ENCODE measurements around the gene ADISSP. TPM values are rescaled to one million over a fixed set of nuclear protein-coding genes. Genes with fewer than 3 reads are reported as not detected.
A peak's percentile ranks its signal among the peaks of the same experiment; 100 is the strongest.

Gene ADISSP
- total and polyA plus RNA-seq, 2 donors (not counting 1 experiment from before 2014, with no cell fraction given) = 18.4 to 28.8 TPM

GRCh38 chr20:3786665-3787323, 19.2 kb upstream of the ADISSP start, which contains the start of gene CENPB:
Gene CENPB, minus strand, starts transcription at chr20:3786740. Its CDS starts 257 bp downstream, at chr20:3786483.
- TF ChIP-seq CTCF (IDR thresholded peaks at IDR 0.05) (peak; percentile 88), EZH2 (IDR thresholded peaks at IDR 0.05; ENCODE audit: borderline replicate concordance, insufficient read depth, low read depth, low read length, poor library complexity, severe bottlenecking) (no peak)
- H3K4me1 Mint-ChIP-seq = peaks cover 30% of the 10 kb centered on the region
- ChIA-PET POLR2A (interaction anchor here (0.6 to 3.2 kb wide), 6 partner anchors 9 to 658 kb away, joined by 3 to 17 read pairs (median 7); partner anchors contain the start of genes ADISSP, AP5S1 and CDC25B), CTCF (interaction anchor here (0.5 to 6.4 kb wide), 20 partner anchors 8 to 300 kb away, joined by 3 to 84 read pairs (median 4); partner anchors contain the start of genes ADISSP, AP5S1, CDC25B and MAVS)
- H3K4me3 Mint-ChIP-seq = peak within 1 kb of the TSS; percentile 89
- peak within 1 kb of the TSS; percentile 88 for H3K27ac Mint-ChIP-seq
- intact Hi-C loops (cut with micrococcal nuclease) = loop anchor here (1.0 to 2.0 kb wide), 7 partner anchors 9 to 298 kb away; partner anchors contain the start of genes AP5S1, MAVS and PANK2
- Histone ChIP-seq H3K79me2 (ENCODE audit: control insufficient read depth, insufficient read depth, low read length) (no peaks in the 10 kb centered on the region), H3K9ac (ENCODE audit: low read length) (peak within 1 kb of the TSS; percentile 51), H3K27me3 (replicated peaks in 1 of 4; ENCODE audit: control extremely low read depth in 1 of 4, control insufficient read depth in 3 of 4, insufficient read depth in 4 of 4, low read length in 3 of 4) (no peaks in the 10 kb centered on the region), H3K4me2 (replicated peaks; ENCODE audit: low read depth, low read length, poor library complexity, severe bottlenecking) (peak within 1 kb of the TSS; percentile 79), H4K20me1 (ENCODE audit: control insufficient read depth, insufficient read depth, low read length, poor library complexity, severe bottlenecking) (peaks cover 23% of the 10 kb centered on the region), H3K27ac (ENCODE audit: low read length in 2 of 2) (peak within 1 kb of the TSS; percentile 16 to 56), H3K4me1 (ENCODE audit: control insufficient read depth in 2 of 2, insufficient read depth in 2 of 2, low read length in 2 of 2) (peaks cover 8 to 18% of the 10 kb centered on the region in 2 donors), H2AFZ (ENCODE audit: insufficient read depth, low read depth, low read length, poor library complexity, severe bottlenecking) (peak within 1 kb of the TSS; percentile 69), H3K4me3 (ENCODE audit: control extremely low read depth in 1 of 5, extremely low read depth in 1 of 5, insufficient read depth in 1 of 5, low read depth in 2 of 5, low read length in 4 of 5) (peak within 1 kb of the TSS; percentile 46 to 62 (median 59)), H3K9me3 (ENCODE audit: control extremely low read depth in 1 of 3, control insufficient read depth in 2 of 3, insufficient read depth in 1 of 3, low read length in 2 of 3) (peaks cover 0 to 3% (median 0%) of the 10 kb centered on the region in 3 donors), H3K36me3 (replicated peaks in 1 of 2; ENCODE audit: control extremely low read depth in 1 of 2, control insufficient read depth in 1 of 2, extremely low read depth in 1 of 2, insufficient read depth in 2 of 2, low read length in 1 of 2) (peaks cover 0 to 2% of the 10 kb centered on the region in 2 experiments)
- DNase-seq (peak; percentile 91), ATAC-seq (ENCODE audit: low read depth) (peak; percentile 96)
- no peaks in the 10 kb centered on the region for H3K9me3 Mint-ChIP-seq (ENCODE audit: insufficient read depth)
- H3K27me3 Mint-ChIP-seq = no peaks in the 10 kb centered on the region
- under 1% methylated on average over 46 of the region's 70 CpGs for WGBS (ENCODE audit: insufficient coverage)

Measured in B cell (primary cell).